SKM-1 treated with dmso at 0.1 percent for 144 hours (cell line): Measurements from ENCODE around the gene CHST11.

Experiments used
- DNase-seq: peaks from one replicate; lab custom pipeline; 2025; ENCODE audit not compliant: unreplicated experiment; lab: John Stamatoyannopoulos, UW

Gene CHST11

DNA sequence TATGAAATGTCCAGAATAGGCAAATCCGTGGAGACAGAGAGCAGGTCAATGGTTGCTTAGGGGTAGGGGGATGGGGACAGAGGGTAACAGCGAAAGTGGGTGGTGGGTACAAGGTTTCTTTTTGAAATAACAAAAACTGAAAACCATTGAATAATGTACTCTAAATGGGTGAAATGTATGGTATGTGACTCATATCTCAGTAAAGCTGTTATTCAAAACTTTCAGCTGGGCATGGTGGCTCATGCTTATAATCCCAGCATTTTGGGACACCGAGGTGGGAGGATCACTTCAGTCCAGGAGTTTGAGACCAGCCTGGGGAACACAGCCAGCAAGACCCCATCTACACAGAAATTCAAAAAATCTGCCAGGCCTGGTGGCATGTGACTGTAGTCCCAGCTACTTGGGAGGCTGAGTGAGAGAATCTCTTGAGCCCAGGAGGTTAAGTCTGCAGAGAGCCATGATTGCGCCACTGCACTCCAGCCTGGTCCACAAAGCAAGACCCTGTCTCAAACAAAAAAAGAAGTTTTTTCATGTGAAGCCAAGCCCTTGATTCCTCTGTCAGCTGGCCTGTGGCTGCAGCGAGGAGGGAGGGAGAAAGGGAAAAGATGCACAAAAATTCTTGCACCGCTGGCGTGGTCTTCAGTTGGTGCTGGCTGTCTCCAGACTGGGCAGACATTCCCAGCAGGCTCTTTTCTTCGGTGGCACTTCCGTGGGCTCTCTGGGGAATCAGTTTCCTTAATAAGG, 253.1 kb downstream of the CHST11 start:
- no peak for DNase-seq

DNA sequence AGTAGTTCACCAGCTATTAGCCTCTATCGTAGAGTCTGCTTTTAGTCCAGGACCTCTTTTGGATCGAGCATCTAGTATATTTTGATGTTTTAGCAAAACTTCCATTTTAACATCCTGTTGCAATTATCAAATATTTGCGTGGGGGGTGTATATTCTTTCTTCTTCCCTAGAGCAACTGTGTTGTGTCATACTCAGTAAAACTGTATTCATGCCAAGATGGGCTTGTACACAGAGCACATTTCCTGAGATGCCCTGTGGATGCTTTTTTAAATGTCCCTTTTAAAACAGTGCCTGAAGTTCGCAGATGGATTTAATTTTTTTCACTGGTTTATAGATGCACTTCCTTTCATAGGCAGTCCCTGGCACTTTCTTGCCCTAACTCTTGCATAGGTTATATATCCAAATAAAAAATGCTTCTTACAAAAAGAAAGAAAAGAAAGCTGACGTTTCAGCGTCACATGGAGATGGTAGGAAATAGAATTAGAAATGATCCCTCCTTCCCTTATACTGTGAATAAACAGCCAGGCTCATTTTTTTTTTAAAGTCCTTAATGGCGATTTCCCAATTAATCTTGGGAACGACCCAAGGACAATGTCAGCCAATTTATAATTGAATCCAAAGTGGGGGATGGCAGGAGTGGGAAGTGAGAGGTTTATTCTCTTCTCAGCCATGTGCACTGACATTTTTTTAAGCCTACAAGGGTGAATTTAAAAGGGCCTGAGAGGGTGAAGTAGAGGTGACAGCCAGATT, 254.4 kb downstream of the CHST11 start:
- DNase-seq: no peak

DNA sequence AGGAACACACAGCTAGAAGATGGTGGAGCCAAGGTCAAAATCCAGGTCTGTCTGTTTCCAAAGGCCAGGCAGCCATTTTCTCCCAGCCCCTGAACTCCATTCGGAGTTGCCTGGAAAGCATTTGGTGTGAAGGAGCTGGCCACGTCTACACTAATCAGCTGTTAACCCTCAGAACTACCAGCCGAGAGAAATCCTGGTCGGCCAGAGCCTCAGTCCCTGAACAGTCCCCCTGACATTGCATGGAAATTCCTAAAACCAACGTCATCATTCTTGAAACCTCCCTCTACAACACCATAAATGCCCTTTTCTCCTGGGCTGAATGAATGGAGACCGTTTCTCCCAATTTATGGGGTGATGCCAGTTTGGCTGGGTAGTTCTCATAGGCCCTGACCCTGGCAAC, 255.7 kb downstream of the CHST11 start:
- DNase-seq: no peak

GRCh38 chr12:104712968-104713367, 256.2 kb downstream of the CHST11 start:
- DNase-seq: no peak

- no peak for DNase-seq
These were observed 256.7 kb downstream of the CHST11 start for GRCh38 chr12:104713444-104713843.

DNA sequence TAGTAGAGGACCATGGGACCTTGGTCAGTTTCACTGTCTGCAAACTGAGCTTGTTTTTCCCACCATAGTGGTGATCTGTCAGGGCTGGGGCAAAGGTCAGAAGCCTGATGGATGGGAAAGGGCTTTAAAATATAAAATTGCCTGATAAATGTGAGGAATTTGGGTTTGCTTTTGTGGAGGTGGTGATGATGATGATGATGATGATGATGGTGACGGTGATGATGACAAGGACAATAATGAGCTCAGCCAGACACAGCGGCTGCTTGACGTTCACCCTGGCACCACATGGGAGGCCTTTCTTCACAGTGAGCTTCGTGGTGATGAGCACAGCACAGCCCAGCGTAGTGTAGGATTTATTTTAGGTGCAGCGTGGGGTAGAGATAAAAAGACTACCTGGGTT, 257.6 kb downstream of the CHST11 start:
- DNase-seq: no peak

GRCh38 chr12:104716172-104716571, 259.4 kb downstream of the CHST11 start:
- no peak for DNase-seq

DNA sequence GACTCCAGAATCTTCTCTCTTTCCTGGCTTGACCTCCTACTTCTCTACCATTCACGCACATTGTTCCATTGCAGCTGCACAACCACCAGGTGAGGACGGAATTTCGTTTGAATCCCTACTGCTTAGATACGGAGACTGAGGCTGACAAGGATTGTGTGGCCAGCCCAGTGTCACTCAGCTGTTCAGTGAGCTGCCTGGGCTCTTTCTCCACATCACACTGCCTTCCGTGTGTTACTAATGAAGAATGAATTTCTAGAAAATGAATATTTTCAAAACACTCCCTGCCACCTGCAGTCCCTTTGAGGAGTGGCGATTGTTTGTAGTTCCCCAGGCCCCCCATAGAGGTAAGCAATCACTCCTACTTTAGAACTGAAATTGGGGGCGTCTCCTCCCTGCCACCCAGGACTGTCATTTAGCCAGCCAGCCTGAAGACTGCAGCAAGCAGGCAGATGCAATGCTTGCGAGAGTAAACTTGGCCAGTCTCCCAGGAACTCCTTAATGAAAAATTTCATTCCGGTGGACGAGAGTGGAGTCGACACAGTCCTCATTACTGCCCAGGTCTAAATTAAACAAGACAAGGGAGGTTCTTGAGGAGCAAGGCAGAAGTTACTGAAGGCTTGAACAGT, 261.7 kb downstream of the CHST11 start:
- no peak for DNase-seq

DNA sequence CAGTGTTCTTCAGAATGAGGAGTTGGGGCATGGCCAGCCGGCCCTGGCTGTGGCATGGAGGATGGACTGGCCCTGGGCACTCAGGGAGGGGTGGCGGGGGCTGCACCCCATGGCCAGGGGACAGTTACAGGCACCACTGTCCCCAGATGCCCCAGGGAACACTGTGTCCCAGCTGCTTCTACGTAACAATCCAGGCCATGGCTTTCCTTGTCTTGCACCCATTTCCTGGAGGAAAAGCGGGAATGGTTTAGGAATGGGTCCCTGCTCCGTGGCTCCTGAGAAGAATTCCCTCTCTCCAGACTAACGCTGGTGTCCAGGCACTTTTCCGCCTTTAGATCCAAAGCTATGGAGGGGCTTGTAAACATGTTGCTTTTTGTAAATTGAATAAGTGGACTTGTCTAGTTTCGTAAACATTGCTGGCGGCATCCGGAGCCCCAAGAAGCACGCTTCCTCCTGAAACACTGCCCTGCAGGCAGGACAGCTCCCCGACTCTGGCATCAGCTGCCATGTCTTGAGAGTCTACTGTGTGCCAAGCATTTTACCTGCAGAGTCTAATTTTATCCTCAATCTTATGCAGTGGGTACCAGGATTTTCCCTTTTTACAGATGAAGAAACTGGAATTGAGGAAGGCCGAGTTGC, 263.1 kb downstream of the CHST11 start:
- no peak for DNase-seq

DNA sequence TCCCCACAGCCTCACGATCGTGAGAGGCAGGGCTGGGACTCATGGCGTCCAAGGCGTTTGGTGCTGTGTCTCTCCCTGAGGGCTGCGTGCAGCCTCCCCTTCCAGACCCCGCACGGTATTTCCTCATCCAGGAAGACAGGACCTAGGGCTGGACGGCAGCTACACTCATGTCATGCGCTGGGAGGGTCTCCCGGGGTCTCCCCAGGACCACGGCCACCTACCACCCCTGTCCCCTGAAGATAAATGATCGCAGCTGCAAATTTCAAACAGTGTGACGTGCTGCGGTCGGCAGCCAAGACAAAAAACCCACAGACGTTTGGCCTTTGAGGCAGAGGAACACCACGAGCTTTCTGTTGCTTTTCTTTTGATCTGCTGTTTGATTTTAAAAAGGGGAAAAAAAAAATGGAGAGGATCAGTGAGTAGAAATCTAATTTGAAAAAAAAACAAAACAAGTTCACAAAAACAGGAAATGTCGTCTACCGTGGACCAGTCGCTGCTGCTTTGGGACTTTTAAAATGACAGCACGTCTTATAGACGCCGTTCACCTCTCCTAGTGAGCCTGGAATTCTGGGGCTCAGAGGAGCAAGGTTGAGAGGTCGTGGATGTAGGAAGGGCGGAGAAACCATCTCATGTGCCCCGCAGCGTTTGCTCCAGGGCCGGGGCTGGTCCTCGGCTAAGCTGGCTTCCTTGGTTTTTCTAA, 263.7 kb downstream of the CHST11 start:
- no peak for DNase-seq

DNA sequence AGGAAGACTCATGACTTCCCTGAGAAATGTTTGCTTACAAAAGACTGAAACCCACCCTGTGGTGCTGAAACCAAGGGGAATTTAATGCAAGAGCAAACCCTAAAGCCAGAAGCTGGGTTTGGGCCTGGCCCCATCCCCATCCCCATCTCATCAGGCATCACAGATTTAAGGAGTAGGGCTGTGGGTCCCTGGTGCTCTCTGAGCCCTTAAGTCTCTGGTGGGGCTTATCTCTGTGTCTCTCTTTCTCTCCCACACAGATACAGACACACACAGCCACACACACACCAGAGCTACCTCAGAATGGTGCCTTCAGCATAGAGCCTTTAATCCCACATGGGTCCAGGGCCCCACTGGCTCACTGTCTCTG, 264.3 kb downstream of the CHST11 start:
- DNase-seq: no peak

GRCh38 chr12:104721936-104722335, 265.2 kb downstream of the CHST11 start:
- DNase-seq: no peak

GRCh38 chr12:104722601-104723534, 266.1 kb downstream of the CHST11 start:
- no peak for DNase-seq

DNA sequence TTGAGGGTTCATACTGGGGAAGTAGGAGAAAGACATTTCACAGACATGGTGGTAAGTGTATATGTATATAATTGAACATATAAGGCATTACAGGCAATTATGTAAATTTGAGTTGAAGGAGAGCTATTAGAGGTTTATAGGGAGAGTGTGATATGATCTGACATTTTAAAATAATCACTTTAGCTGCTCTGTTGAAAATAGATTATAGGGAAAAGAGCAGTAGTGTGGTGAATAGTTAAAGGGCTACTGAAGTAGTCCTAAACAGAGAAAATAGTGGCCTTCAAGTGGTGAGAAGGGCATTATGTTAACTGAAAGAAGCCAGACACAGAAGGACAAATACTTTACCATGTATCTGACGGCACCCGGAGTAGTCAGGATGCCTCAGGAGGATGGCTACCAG, 267.1 kb downstream of the CHST11 start:
- no peak for DNase-seq

DNA sequence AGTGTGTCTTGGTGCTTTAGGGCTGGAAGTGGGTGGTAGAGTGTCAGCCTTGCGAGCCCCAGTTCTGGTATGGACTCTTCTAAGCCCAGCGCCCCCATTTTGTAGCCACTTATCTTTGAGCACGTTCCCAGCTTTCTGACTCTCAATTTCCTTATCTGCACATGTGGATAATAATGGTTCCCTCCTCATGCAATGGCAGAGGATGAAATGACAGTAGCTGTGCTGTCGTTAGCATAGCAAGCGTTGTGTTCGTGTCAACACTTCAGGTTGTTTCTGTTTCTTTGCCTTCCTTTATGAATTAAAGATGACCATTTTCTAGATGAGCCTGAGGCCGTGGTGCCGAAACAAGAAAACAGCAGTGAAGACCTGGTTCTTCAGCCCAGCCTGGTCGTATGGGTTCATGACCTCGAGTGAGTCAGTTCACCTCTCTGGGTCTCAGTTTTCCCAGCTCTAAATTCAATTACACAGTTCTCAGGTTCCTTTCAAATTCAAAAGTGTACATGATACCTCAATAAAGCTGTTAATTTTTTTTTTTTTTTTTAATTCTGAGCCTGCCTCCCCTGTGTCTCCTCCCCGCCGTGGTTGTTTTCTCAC, 268.3 kb downstream of the CHST11 start:
- no peak for DNase-seq

- no peak for DNase-seq
These were observed 268.9 kb downstream of the CHST11 start for GRCh38 chr12:104725610-104726009.

DNA sequence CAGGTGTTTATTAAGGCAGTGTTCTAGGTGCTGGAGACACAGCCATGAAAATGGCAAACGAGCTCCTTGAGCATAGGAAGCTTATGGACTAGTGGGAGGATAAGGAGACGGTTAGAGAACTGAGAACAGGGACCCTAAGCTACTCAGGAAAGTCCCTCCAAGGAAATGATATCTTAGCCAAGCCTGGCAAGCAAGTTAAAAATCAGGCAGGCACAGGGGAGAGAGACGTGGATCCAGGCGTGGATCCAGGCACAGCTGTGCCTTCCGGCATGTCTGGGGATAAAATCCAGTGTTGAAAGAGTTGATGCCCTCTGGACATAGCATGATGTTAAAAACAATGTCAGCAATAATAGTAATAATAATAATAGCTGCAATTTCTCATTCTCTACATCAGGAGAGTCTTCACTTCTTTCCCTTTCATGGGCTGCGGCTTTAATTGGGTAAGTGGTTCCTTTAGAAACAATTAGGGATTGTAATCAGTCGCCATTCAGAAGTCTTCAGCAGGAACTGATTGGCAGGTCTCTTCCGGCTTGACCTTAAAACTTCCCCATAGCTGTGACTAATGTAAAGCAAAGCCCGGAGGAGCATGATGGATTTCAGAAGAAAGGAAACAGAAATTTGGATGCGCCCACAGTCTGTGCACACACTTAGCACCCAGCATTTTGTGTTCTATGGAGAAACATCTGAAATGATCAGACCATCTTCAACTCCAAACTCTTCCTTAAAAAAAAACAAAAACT, 271.1 kb downstream of the CHST11 start:
- DNase-seq: no peak

DNA sequence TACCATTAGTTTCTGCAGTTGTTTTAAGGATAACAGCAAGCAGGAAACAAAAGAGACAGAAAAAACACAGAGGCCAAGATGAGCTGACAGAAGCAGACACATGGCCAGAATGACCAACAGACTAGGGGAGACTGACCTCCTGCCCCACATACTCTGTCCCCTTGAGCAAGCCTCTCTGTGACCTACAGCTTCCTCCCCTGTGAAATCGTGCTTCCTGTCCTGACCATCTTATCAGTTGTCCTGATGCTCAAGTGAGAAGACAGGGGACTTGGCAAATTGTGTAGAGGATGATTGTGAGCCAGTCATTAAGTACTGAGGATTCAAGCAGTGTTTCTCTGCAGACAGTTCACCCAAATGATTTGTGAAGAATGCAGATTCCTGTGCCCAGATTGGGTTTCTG, 272.3 kb downstream of the CHST11 start:
- no peak for DNase-seq
